NCI-H2196 treated with DMSO at 0.1 percent for 48 hours (cell line): ENCODE results near the gene SLIT2.

ENCODE experiments used
- DNase-seq: peaks from one replicate; lab custom pipeline; 2025; ENCODE audit not compliant: unreplicated experiment; lab: John Stamatoyannopoulos, UW

Gene SLIT2

GRCh38 chr4:20264688-20265087 is 13.0 kb downstream of the SLIT2 start:
- DNase-seq: no peak

GRCh38 chr4:20265726-20266125 is 14.0 kb downstream of the SLIT2 start:
- DNase-seq: no peak

GRCh38 chr4:20266215-20267082 is 14.7 kb downstream of the SLIT2 start:
- no peak for DNase-seq

- no peak for DNase-seq
These were observed 16.3 kb downstream of the SLIT2 start for GRCh38 chr4:20268028-20268427.

GRCh38 chr4:20269320-20269719 is 17.6 kb downstream of the SLIT2 start:
- no peak for DNase-seq

GRCh38 chr4:20271950-20272349 is 20.2 kb downstream of the SLIT2 start:
- no peak for DNase-seq

- no peak for DNase-seq
These were observed 20.7 kb downstream of the SLIT2 start for GRCh38 chr4:20272411-20272872.

- no peak for DNase-seq
These were observed 22.1 kb downstream of the SLIT2 start for GRCh38 chr4:20273793-20274192.

- no peak for DNase-seq
These were observed 25.1 kb downstream of the SLIT2 start for GRCh38 chr4:20276848-20277247.

- DNase-seq: no peak
These were observed 26.5 kb downstream of the SLIT2 start for GRCh38 chr4:20278195-20278594.

GRCh38 chr4:20279381-20279780 is 27.7 kb downstream of the SLIT2 start:
- no peak for DNase-seq

- no peak for DNase-seq
These were observed 29.7 kb downstream of the SLIT2 start for GRCh38 chr4:20281453-20281852.

GRCh38 chr4:20283039-20283438 is 31.3 kb downstream of the SLIT2 start:
- no peak for DNase-seq

GRCh38 chr4:20284990-20285389 is 33.3 kb downstream of the SLIT2 start:
- DNase-seq: no peak

- DNase-seq: no peak
These were observed 35.5 kb downstream of the SLIT2 start for GRCh38 chr4:20287246-20287645.

GRCh38 chr4:20288047-20288650 is 36.4 kb downstream of the SLIT2 start:
- DNase-seq: no peak

- no peak for DNase-seq
These were observed 37.3 kb downstream of the SLIT2 start for GRCh38 chr4:20288846-20289512.

- no peak for DNase-seq
These were observed 38.1 kb downstream of the SLIT2 start for GRCh38 chr4:20289782-20290181.

- no peak for DNase-seq
These were observed 41.0 kb downstream of the SLIT2 start for GRCh38 chr4:20292739-20293138.

GRCh38 chr4:20297261-20297660 is 45.6 kb downstream of the SLIT2 start:
- DNase-seq: no peak

- no peak for DNase-seq
These were observed 46.1 kb downstream of the SLIT2 start for GRCh38 chr4:20297783-20298182.

GRCh38 chr4:20298455-20298854 is 46.8 kb downstream of the SLIT2 start:
- DNase-seq: no peak
